ENCODE results near the gene KDM4C.

Gene KDM4C

GRCh38 chr9:7097040-7097715, 339.4 kb downstream of the KDM4C start:
- no peak for DNase-seq (ENCODE audit: low read depth in 2 of 2)

DNA sequence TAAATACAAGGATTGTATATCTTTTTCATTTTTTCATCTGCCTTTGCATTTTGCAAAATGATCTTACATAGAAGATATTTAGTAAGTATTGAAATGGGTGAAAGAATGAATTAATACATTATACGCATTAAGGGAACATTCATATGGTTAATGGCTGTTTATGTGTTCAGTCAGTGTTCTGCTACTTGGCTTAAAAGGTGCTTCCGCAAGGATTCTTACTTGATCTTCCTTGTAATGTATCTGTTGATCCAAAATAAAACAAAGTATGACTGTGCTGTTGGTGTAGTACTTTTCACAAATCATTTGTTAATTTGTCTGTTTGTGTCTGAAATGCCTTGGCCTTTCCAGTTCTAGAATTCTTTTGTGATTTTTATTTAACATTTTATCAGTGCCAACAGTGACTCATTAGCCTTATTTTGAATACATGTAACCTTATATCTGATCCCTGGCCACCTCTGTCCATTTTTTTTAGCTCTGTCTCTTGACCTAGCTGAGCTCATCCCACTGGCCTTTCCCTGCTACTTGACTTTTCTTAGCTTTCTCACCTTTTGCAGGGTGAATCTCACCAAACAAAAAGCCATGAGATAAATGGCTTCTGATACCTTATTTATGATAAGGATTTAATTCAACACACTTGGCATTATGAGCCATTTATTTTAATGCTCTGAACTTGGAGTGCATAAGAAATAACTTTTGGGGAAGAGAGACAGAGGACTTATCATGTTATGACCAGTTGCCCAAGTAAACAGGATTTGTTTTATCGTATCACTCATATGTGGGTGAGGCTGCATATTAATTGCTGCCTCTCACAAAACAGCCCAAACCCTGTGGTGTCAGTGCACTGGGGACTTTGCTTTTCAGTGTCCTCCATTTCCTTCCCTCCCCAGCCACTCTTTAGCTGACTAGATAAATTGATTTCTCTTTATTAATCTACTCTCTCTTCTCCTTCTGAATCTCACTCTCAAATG, 340.3 kb downstream of the KDM4C start:
- no peak for DNase-seq (ENCODE audit: low read depth in 2 of 2)

DNA sequence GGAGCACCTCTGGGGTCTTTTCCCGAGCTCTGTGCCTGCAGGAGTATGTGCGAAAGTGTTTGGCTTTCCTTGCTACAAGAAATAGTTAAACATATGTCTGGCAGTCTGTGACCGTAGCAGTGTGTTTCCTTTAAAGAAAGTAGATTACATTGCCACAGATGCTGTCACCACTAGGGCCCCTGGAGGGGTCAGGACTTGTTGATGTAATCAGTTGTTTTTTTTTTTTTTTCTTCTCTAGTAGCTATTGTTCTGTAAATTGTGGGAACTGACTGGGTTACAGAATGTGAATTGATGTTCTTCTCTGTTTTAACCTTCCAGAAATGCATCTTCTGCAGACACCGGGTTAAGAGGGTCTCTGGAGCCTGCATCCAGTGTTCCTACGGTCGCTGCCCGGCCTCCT, 345.6 kb downstream of the KDM4C start:
- no peak for DNase-seq (ENCODE audit: low read depth in 2 of 2)

- DNase-seq (ENCODE audit: low read depth in 2 of 2), result no peak
Observed at GRCh38 chr9:7103771-7104170, 346.0 kb downstream of the KDM4C start.

GRCh38 chr9:7104625-7105024, 346.9 kb downstream of the KDM4C start:
- no peak for DNase-seq (ENCODE audit: low read depth in 2 of 2)

DNA sequence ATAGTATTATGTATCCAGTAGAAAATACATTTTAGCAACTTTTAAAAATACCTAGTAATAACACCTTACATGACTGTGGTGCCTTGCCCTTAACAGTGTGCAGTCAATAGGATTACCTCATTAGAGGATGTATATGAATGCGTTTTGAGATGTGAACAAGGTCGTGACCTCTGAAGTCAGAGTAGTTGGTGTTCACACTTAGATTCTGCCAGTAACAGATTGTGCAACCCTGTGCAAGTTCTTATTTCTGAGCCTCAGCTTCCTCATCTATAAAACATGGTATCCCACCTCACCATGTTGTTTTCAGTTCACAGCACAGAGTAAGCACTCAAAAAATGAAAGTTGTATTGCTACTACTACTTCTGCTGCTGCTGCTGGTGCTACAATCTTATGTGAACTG, 347.3 kb downstream of the KDM4C start:
- DNase-seq (ENCODE audit: low read depth in 2 of 2), result no peak

- no peak for DNase-seq (ENCODE audit: low read depth in 2 of 2)
Observed at GRCh38 chr9:7108936-7109335, 351.2 kb downstream of the KDM4C start.

GRCh38 chr9:7111413-7111812, 353.6 kb downstream of the KDM4C start:
- DNase-seq (ENCODE audit: low read depth in 2 of 2), result no peak

- no peak for DNase-seq (ENCODE audit: low read depth in 2 of 2)
Observed at GRCh38 chr9:7115606-7116005, 357.8 kb downstream of the KDM4C start.

DNA sequence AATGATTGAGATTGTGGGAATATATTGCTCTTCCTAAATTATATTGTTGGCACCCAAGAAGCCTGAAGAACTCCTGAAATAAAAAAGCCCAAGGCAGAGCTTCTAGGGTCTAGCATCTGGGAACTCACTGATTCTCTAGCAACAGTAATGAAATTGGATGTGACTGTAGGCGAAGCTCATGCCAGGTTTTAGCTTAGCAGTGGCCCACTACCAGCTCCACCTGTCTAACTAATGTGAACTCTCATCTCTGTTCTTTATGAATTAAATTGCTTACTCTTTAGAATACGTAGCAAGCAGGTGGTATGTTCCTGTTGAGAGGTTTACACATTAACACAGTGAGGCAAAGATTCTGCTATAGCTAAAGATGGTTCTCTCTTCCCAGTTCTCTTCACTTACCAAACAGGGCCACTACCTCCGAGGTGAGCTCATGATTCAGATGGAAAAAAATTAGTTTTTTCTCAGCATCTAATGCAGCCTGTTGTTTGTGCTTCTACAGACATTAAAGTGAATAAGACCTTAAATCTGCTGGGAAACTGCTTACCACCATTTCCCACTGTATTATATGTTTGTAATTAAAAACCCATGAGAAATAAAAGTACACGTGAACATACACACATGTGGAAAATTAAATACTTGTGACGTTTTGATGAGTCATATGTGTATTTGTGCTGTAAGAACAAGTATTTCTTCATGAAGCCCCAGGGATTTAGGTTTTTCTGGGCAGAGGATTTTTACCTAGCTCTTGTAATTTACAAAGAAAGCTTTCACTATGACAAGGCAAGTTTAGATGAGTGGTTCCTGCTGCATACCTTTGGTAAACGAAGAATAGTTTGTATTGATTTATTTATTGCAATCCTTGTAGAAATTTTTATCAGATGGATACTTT, 360.1 kb downstream of the KDM4C start:
- no peak for DNase-seq (ENCODE audit: low read depth in 2 of 2)

- DNase-seq (ENCODE audit: low read depth in 2 of 2), result no peak
Observed at GRCh38 chr9:7118633-7119032, 360.9 kb downstream of the KDM4C start.

GRCh38 chr9:7119612-7120011, 361.8 kb downstream of the KDM4C start:
- DNase-seq (ENCODE audit: low read depth in 2 of 2), result no peak

- no peak for DNase-seq (ENCODE audit: low read depth in 2 of 2)
Observed at GRCh38 chr9:7121055-7121454, 363.3 kb downstream of the KDM4C start.

GRCh38 chr9:7121664-7122063, 363.9 kb downstream of the KDM4C start:
- no peak for DNase-seq (ENCODE audit: low read depth in 2 of 2)

DNA sequence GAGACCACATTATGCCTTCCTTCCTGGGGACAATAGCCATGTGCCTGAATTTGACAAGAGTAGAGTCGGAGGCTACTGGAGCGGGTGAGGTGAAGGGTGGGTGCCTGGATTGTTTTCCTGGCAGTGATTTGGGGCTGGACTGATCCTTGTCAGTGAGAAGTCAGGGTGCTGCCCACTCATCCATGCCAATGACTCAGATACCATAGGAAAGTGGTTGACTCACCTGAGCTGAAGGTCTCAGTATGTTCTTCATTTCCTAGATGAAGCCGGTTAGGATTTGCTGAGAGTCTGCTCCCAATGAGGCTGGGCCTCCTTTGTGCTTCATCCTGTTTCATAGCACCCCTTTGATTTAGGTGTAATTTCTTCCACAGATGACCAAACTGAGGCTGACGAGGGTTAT, 366.0 kb downstream of the KDM4C start:
- no peak for DNase-seq (ENCODE audit: low read depth in 2 of 2)

DNA sequence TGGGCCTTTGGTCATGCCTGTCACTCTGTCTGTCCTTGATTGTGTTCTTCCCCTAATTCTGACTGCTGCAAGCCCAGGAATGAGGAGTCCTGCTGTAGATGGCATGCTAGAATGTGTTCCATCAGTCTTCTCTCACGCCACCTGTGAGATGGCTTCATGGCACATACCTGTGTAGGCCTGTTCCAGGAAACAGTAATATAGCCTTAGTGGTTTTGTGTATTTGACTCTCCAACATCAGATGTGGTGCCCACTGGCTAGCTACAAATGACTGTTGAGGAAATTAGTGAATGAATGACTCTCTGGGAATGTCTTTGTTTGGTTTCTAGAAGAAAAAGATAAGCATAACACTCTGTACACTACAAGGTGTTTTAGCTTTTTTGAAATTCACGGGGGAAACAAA, 367.5 kb downstream of the KDM4C start:
- no peak for DNase-seq (ENCODE audit: low read depth in 2 of 2)

DNA sequence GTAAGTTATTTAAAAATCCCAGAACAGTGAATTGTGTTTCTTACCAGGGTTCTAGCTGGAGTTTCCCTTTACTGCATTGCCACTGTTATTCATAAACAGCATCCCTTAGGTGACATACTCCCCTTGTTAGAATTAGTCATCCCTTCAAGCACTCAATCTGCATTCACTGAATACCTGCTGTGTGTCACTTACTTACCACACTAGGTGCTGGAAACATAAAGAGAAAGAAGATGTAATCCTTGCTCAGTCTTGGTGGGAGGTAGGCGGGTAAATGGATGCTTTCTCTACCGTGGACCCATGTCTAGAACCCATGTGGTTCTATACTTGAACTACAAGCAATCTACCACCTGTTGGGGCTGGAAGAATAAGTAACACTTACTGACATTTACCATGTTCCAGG, 371.6 kb downstream of the KDM4C start:
- DNase-seq (ENCODE audit: low read depth in 2 of 2), result no peak

- DNase-seq (ENCODE audit: low read depth in 2 of 2), result no peak
Observed at GRCh38 chr9:7130266-7130820, 372.6 kb downstream of the KDM4C start.

DNA sequence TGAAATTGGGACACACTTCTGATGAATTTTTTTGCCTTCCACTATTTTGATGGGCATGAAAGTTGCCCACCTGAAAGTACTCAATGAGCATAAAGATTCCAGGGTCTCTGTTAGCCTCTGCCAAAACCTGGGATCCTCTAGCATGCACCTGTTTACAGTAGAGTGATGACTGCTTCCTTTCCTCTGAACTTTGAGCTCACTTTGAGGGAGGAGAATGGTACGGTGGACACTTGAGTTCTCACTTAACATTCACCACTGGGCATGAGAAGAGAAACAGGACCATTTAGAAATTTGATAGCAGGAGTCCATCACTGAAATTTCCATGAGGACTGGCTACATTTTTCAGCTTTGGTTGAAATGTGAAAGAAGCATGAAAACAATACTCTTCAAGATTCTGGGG, 374.8 kb downstream of the KDM4C start:
- no peak for DNase-seq (ENCODE audit: low read depth in 2 of 2)

- DNase-seq (ENCODE audit: low read depth in 2 of 2), result no peak
Observed at GRCh38 chr9:7135735-7136134, 378.0 kb downstream of the KDM4C start.

DNA sequence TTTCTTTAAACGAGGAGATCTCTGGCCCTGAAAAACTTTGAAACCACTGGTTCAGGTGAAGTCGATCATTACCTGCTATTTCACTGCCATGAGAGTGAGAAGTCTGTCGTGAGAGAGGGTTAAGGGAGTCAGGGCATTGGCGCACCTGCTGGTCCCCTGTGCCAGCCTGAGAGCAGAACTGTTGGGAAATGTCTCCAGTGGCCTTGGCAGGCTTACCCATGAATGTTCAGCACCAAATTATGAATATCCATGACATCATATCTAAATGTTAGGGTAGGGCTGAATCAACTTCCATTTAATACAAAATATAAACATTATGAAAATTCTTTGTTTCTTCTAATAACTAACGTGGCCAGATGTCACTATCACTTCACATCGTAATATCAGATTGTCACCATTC, 379.3 kb downstream of the KDM4C start:
- DNase-seq (ENCODE audit: low read depth in 2 of 2), result no peak

DNA sequence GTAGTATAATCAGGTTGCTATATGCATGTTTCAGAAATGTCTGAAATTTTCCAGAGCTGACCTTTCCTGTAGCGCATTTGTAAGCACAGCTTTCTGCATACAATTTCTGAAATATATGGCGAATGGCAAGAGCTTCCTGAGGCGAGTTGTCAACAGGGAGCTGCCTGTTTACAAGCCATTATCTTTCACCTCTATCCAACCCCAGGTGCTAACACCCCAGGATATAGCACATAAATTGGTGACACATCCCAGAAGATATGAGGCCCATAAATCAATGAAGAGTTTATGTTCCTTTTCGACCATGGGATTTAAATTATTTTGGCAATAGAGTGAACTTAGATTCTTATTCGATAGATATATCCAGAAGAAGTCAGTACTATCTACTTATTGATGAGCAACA, 379.8 kb downstream of the KDM4C start:
- no peak for DNase-seq (ENCODE audit: low read depth in 2 of 2)
